Retinal pigment epithelial cell (primary cell): ENCODE measurements around the gene CHST5.
A peak's percentile ranks its signal among the peaks of the same experiment; 100 is the strongest.

Experiments used
- DNase-seq: peaks from one replicate; pipeline ENCODE4 v3.0.0-alpha.2; 2010; ENCODE audit warnings: low read depth
- H3K4me3 ChIP-seq: 2 replicates; pipeline ENCODE4 v1.5.1; 2011; ENCODE audit warnings: mild to moderate bottlenecking, low read length, control low read depth, moderate library complexity
- CTCF ChIP-seq: conservative IDR thresholded peaks from 2 replicates; pipeline ENCODE4 v1.5.1; 2011; ENCODE audit warnings: low read depth, low read length, control low read depth, inconsistent platforms

Gene CHST5

GRCh38 chr16:75573955-75574354, 38.0 kb upstream of the CHST5 start:
- peak; percentile 54 for DNase-seq
- TF ChIP-seq CTCF: no peak
- H3K4me3 ChIP-seq: no peak overlapping the region

- no peak for DNase-seq
- no peak for TF ChIP-seq CTCF
- H3K4me3 ChIP-seq: no peak overlapping the region
Measured at GRCh38 chr16:75572864-75573542, 37.1 kb upstream of the CHST5 start.

- no peak overlapping the region for H3K4me3 ChIP-seq
- no peak for DNase-seq
- TF ChIP-seq CTCF: no peak
Measured at GRCh38 chr16:75570396-75571065, 34.6 kb upstream of the CHST5 start.

DNA sequence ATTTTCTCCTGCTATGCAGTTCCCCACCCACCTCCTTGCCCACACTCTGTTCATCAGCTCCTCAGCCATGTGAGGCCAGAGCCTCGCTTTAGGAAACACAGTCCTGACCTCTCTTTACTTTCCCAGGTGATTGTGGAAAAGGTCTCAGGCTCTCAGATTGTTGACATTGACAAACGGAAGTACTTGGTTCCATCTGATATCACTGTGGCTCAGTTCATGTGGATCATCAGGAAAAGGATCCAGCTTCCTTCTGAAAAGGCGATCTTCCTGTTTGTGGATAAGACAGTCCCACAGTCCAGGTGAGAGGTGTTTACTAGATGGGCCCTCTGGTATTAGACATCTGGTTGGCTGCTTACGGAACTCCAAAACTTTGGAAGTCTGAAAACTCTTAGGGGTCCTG, 32.0 kb upstream of the CHST5 start:
- no peak for DNase-seq
- no peak overlapping the region for H3K4me3 ChIP-seq
- no peak for TF ChIP-seq CTCF

- TF ChIP-seq CTCF: no peak
- H3K4me3 ChIP-seq: peak overlapping the region; percentile 94
- no peak for DNase-seq
Measured at GRCh38 chr16:75566758-75567255, 30.9 kb upstream of the CHST5 start.

DNA sequence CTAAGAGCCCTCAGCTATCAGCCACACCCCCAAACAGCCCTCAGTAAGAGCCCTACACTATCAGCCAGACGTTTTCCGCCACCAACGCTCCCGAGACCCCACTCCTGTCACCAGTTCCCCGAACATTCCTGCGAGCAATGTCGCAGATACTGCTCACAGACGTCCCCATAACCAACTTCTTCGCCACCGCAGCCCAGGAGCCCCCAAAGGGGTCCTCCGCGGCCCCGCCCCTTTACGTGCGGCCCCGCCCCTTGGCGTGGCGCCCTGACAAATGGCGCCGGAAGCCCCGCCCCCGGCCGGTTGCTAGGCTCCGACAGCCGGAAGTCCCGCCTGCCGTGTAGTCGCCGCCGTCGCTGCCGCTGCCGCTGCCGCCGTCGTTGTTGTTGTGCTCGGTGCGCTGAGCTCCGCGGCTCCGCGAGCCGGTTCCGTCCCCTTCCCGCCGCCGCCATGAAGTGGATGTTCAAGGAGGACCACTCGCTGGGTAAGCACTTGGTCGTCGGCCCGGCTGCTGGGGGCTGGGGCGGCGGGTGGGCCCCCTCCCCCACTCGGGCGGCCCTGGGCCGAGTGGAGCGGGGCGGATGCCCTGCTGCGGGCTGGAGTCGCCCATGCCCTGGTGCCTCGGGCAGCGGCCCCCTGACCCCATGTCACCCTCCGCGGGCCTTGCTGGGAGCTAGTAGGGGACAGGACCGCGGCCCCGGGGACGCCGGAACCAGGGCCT, 30.3 kb upstream of the CHST5 start, which contains the start of gene GABARAPL2:
GABARAPL2 (plus strand) TSS at position 340 of the 718 bp plus-strand sequence; CDS start at position 448, 108 bp downstream.
- H3K4me3 ChIP-seq: peak within 1 kb of the TSS; percentile 94
- TF ChIP-seq CTCF: no peak
- no peak for DNase-seq
